Measurements from ENCODE around the gene REEP1.
"Not testable (repeated sequence)": the region's sequence is repeated elsewhere in the genome, so short reads cannot be mapped to it uniquely, and the experiment has no call there.

Gene REEP1

GRCh38 chr2:86281066-86281700 lies 56.2 kb downstream of the REEP1 start:
- no peak for DNase-seq

GRCh38 chr2:86280191-86280667 lies 57.2 kb downstream of the REEP1 start:
- no peak for DNase-seq

- no peak for DNase-seq
Measured at GRCh38 chr2:86275962-86276361, 61.5 kb downstream of the REEP1 start.

- no peak for DNase-seq
Measured at GRCh38 chr2:86275384-86275799, 62.0 kb downstream of the REEP1 start.

- no peak for DNase-seq
Measured at GRCh38 chr2:86274918-86275275, 62.5 kb downstream of the REEP1 start.

- no peak for DNase-seq
Measured at GRCh38 chr2:86274265-86274917, 63.0 kb downstream of the REEP1 start.

- DNase-seq = no peak
Measured at GRCh38 chr2:86272111-86272510, 65.3 kb downstream of the REEP1 start.

GRCh38 chr2:86271248-86271647 lies 66.2 kb downstream of the REEP1 start:
- no peak for DNase-seq

GRCh38 chr2:86263956-86264355 lies 73.5 kb downstream of the REEP1 start:
- DNase-seq = no peak

- no peak for DNase-seq
Measured at GRCh38 chr2:86260978-86261377, 76.4 kb downstream of the REEP1 start.

GRCh38 chr2:86258106-86258505 lies 79.3 kb downstream of the REEP1 start:
- DNase-seq = no peak

- DNase-seq = no peak
Measured at GRCh38 chr2:86256982-86257381, 80.4 kb downstream of the REEP1 start.

GRCh38 chr2:86256300-86256699 lies 81.1 kb downstream of the REEP1 start:
- DNase-seq = no peak

GRCh38 chr2:86254576-86255538 lies 82.6 kb downstream of the REEP1 start:
- DNase-seq = no peak

GRCh38 chr2:86253424-86253823 lies 84.0 kb downstream of the REEP1 start:
- DNase-seq = no peak

GRCh38 chr2:86251840-86252266 lies 85.6 kb downstream of the REEP1 start:
- no peak for DNase-seq

GRCh38 chr2:86249579-86250391 lies 87.6 kb downstream of the REEP1 start:
- DNase-seq = no peak

- no peak for DNase-seq
Measured at GRCh38 chr2:86249176-86249575, 88.2 kb downstream of the REEP1 start.

- not testable (repeated sequence) for DNase-seq
Measured at GRCh38 chr2:86245222-86245621, 92.2 kb downstream of the REEP1 start.

- not testable (repeated sequence) for DNase-seq
Measured at GRCh38 chr2:86244781-86245180, 92.6 kb downstream of the REEP1 start.

GRCh38 chr2:86243950-86244733 lies 93.3 kb downstream of the REEP1 start:
- DNase-seq = no peak

GRCh38 chr2:86243272-86243671 lies 94.2 kb downstream of the REEP1 start:
- DNase-seq = no peak
